Fibroblast of villous mesenchyme (primary cell): ENCODE results near the gene FBN1. TPM values are rescaled to one million over a fixed set of nuclear protein-coding genes. Genes with fewer than 3 reads are reported as not detected.
A peak's percentile ranks its signal among the peaks of the same experiment; 100 is the strongest.

ENCODE experiments used
- DNase-seq: peaks from one replicate; pipeline ENCODE4 v3.0.0-alpha.2; 2010; ENCODE audit warnings: low read depth
- H3K4me3 ChIP-seq: 2 replicates; pipeline ENCODE4 v1.5.1; 2011; ENCODE audit warnings: low read depth, mild to moderate bottlenecking, low read length
- CTCF ChIP-seq: IDR thresholded peaks from 2 replicates; pipeline ENCODE4 v1.5.1; 2012; ENCODE audit warnings: low read depth, mild to moderate bottlenecking, low read length; ENCODE audit not compliant: insufficient read depth
- total RNA-seq: library from RNA; depleted of rRNA; stranded (reverse); fragments of >200 nt; gene quantifications from 2 replicates; pipeline ENCODE4 v1.2.3, GENCODE V29; 2012

The FBN1 gene
- total RNA-seq, 1 donor = 333 TPM

- no peak overlapping the region for H3K4me3 ChIP-seq
- DNase-seq = no peak
- no peak for TF ChIP-seq CTCF
Observed at GRCh38 chr15:48388910-48389309, 256.6 kb downstream of the FBN1 start.

GRCh38 chr15:48388016-48388851, 257.3 kb downstream of the FBN1 start:
- no peak for TF ChIP-seq CTCF
- H3K4me3 ChIP-seq = no peak overlapping the region
- DNase-seq = no peak

GRCh38 chr15:48385031-48385830, 260.3 kb downstream of the FBN1 start:
- no peak for TF ChIP-seq CTCF
- no peak overlapping the region for H3K4me3 ChIP-seq

GRCh38 chr15:48384616-48385015, 260.9 kb downstream of the FBN1 start:
- no peak overlapping the region for H3K4me3 ChIP-seq
- no peak for TF ChIP-seq CTCF
- no peak for DNase-seq

More at GRCh38 chr15:48385031-48385830, 260.3 kb downstream of the FBN1 start:
- DNase-seq = peak; percentile 50

- TF ChIP-seq CTCF = no peak
- no peak for DNase-seq
- H3K4me3 ChIP-seq = no peak overlapping the region
Observed at GRCh38 chr15:48383031-48383430, 262.5 kb downstream of the FBN1 start.

DNA sequence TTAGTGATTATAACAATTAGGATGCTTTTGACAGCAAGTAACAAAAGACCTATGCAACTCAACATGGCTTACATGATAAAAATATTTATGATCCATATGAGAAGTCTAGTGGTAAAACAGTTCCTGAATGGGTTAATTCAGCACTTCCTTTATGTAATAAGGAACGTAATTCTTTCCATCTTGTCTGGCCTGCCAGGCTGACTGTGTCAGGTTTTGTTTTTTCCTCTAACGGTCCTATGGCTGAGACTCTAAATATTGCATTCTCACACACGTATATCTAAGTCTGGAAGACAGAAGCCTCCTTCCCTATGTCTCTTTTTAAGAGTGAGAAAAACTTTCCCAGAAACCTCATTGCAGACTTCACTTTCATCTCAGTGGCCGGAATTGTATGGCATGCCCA, 263.6 kb downstream of the FBN1 start:
- no peak for TF ChIP-seq CTCF
- no peak overlapping the region for H3K4me3 ChIP-seq
- DNase-seq = no peak
